SK-N-SH (cell line): ENCODE measurements around the gene NAPG. TPM values are rescaled to one million over a fixed set of nuclear protein-coding genes. Genes with fewer than 3 reads are reported as not detected.
"Not testable (repeated sequence)": the region's sequence is repeated elsewhere in the genome, so short reads cannot be mapped to it uniquely, and the experiment has no call there.

ENCODE experiments used
- CTCF ChIA-PET: fragments of 300-600, 350-600 bp; formaldehyde crosslinking; extraction: SDS; loops from one replicate; lab custom pipeline; 2021; lab: Yijun Ruan, JAX
- POLR2A ChIA-PET: fragments of 350-600 bp; sonication (Branson Sonifier 250); formaldehyde crosslinking; extraction: SDS; loops from one replicate; lab custom pipeline; 2020; ENCODE audit warnings: antibody characterized with exemption, inconsistent platforms; lab: Yijun Ruan, JAX
- DNase-seq: peaks from one replicate; pipeline ENCODE4 v3.0.0; 2012
- H2AFZ ChIP-seq: fragments of 200-600 bp; sonication (generic); 2 replicates; pipeline ENCODE4 v1.8.1; 2016; ENCODE audit warnings: antibody characterized with exemption, mild to moderate bottlenecking, low read depth
- H3F3A ChIP-seq: fragments of 200-600 bp; sonication (generic); replicated peaks from 2 replicates; pipeline ENCODE3; 2016; ENCODE audit warnings: antibody characterized with exemption, mild to moderate bottlenecking; ENCODE audit not compliant: insufficient read depth
- H3K27ac ChIP-seq, 2 experiments: fragments of 200-500 bp in 1 of 2; fragments of 200-600 bp in 1 of 2; sonication (Bioruptor generic) in 1 of 2; sonication (generic), shearing (Covaris generic) in 1 of 2; 2 replicates each; pipeline versions ENCODE4 v1.5.1 to v1.6.1; 2014 to 2016; ENCODE audit warnings: low read depth in 2 of 2, inconsistent platforms in 1 of 2, low read length in 1 of 2, mild to moderate bottlenecking in 1 of 2, mixed read lengths in 1 of 2
- H3K27me3 ChIP-seq: fragments of 200-600 bp; sonication (generic), shearing (Covaris generic); 2 replicates; pipeline ENCODE4 v1.6.1; 2016; ENCODE audit warnings: mixed run types; ENCODE audit not compliant: insufficient read depth
- H3K36me3 ChIP-seq, 2 experiments: fragments of 200-500 bp in 1 of 2; fragments of 200-600 bp in 1 of 2; sonication (Bioruptor generic) in 1 of 2; sonication (generic) in 1 of 2; replicated peaks in 1 of 2; 2 replicates each; pipeline versions ENCODE3 to v1.5.1; 2014 to 2016; ENCODE audit warnings: low read length in 1 of 2, mild to moderate bottlenecking in 1 of 2; ENCODE audit not compliant: insufficient read depth in 2 of 2, control insufficient read depth in 1 of 2
- H3K4me1 ChIP-seq, 2 experiments: fragments of 200-500 bp in 1 of 2; fragments of 200-600 bp in 1 of 2; sonication (Bioruptor generic) in 1 of 2; sonication (generic), shearing (Covaris generic) in 1 of 2; 2 replicates each; pipeline versions ENCODE4 v1.5.1 to v1.6.1; 2014 to 2016; ENCODE audit warnings: low read depth in 1 of 2, low read length in 1 of 2, mixed run types in 1 of 2; ENCODE audit not compliant: insufficient read depth in 2 of 2, control insufficient read depth in 1 of 2
- H3K4me2 ChIP-seq: fragments of 200-600 bp; sonication (generic), shearing (Covaris generic); 2 replicates; pipeline ENCODE4 v1.6.1; 2017; ENCODE audit warnings: mixed run types
- H3K4me3 ChIP-seq, 2 experiments: fragments of 200-500 bp in 1 of 2; fragments of 200-600 bp in 1 of 2; sonication (Bioruptor generic) in 1 of 2; sonication (generic), shearing (Covaris generic) in 1 of 2; 2 replicates each; pipeline versions ENCODE4 v1.5.1 to v1.8.1; 2014 to 2016; ENCODE audit warnings: low read depth in 2 of 2, inconsistent platforms in 1 of 2, low read length in 1 of 2, mild to moderate bottlenecking in 1 of 2, mixed read lengths in 1 of 2, moderate library complexity in 1 of 2
- H3K79me2 ChIP-seq: fragments of 200-600 bp; sonication (generic); 2 replicates; pipeline ENCODE4 v1.8.1; 2017; ENCODE audit warnings: mild to moderate bottlenecking; ENCODE audit not compliant: insufficient read depth
- H3K9ac ChIP-seq: fragments of 200-600 bp; sonication (generic); 2 replicates; pipeline ENCODE4 v1.6.1; 2017; ENCODE audit warnings: mixed run types
- H3K9me2 ChIP-seq: fragments of 200-600 bp; sonication (generic); 2 replicates; pipeline ENCODE4 v1.6.1; 2017; ENCODE audit warnings: mixed run types
- H3K9me3 ChIP-seq: fragments of 200-600 bp; sonication (generic); 2 replicates; pipeline ENCODE4 v1.6.1; 2017; ENCODE audit warnings: mixed run types, mild to moderate bottlenecking, moderate library complexity
- H4K20me1 ChIP-seq: fragments of 200-600 bp; sonication (generic); 2 replicates; pipeline ENCODE4 v1.6.1; 2017; ENCODE audit warnings: mild to moderate bottlenecking, mixed run types; ENCODE audit not compliant: insufficient read depth
- CHD2 ChIP-seq: fragments of 150-350 bp; IDR thresholded peaks from 2 replicates; pipeline ENCODE4 v1.6.1; 2018; ENCODE audit warnings: low read length; ENCODE audit not compliant: partially characterized antibody
- CTCF ChIP-seq: fragments of 200-600 bp; sonication (generic); IDR thresholded peaks from 2 replicates; pipeline ENCODE4 v1.6.1; 2017; ENCODE audit warnings: antibody characterized with exemption, mild to moderate bottlenecking, moderate library complexity
- FOXJ3 ChIP-seq: sonication (generic); formaldehyde crosslinking; IDR thresholded peaks from 2 replicates; pipeline ENCODE4 v1.5.1; 2020; ENCODE audit warnings: mild to moderate bottlenecking, missing genetic modification reagents
- GABPA ChIP-seq: IDR thresholded peaks from 2 replicates; pipeline ENCODE4 v1.4.0; 2012; ENCODE audit warnings: low read depth, mild to moderate bottlenecking
- JUND ChIP-seq: IDR thresholded peaks from 2 replicates; pipeline ENCODE4 v1.4.0; 2012
- POLR2AphosphoS5 ChIP-seq: IDR thresholded peaks from 2 replicates; pipeline ENCODE4 v1.6.1; 2012; ENCODE audit warnings: low read depth, low read length
- RFX5 ChIP-seq: IDR thresholded peaks from 2 replicates; pipeline ENCODE4 v1.6.1; 2012; ENCODE audit warnings: mild to moderate bottlenecking, improper control_type of control experiment, low read length
- TAF1 ChIP-seq: IDR thresholded peaks from 2 replicates; pipeline ENCODE4 v1.6.1; 2012; ENCODE audit warnings: low read depth, mild to moderate bottlenecking, low read length, moderate library complexity, borderline replicate concordance
- TEAD4 ChIP-seq: IDR thresholded peaks from 2 replicates; pipeline ENCODE4 v1.4.0; 2012; ENCODE audit warnings: mild to moderate bottlenecking, borderline replicate concordance; ENCODE audit not compliant: insufficient read depth
- YY1 ChIP-seq: IDR thresholded peaks from 2 replicates; pipeline ENCODE4 v1.4.0; 2012; ENCODE audit warnings: low read depth, mild to moderate bottlenecking
- WGBS: methylation state at CpG from one replicate; pipeline ENCODE4 v1.1.6; 2017; ENCODE audit warnings: low lambda C conversion rate; 5-methylcytosine and 5-hydroxymethylcytosine counted together
- polyA plus RNA-seq, 3 experiments: library from polyadenylated mRNA; depleted of rRNA; stranded (reverse); fragments of >200 nt; gene quantifications; 2 replicates each; pipeline ENCODE4 v1.2.3, GENCODE V29; 2012
- TF ChIP-seq, protein P1 (sequence below): IDR thresholded peaks from 2 replicates; pipeline ENCODE4 v1.4.0; 2012; ENCODE audit warnings: low read depth
- TF ChIP-seq, protein P2 (sequence below): fragments of 150-350 bp; IDR thresholded peaks from 2 replicates; pipeline ENCODE4 v1.6.1; 2016; ENCODE audit warnings: mild to moderate bottlenecking, low read depth, low read length

NAPG gene
- polyA plus RNA-seq, 1 of the 3 experiments (the other 2 are of a cell fraction): 9.2 TPM

DNA sequence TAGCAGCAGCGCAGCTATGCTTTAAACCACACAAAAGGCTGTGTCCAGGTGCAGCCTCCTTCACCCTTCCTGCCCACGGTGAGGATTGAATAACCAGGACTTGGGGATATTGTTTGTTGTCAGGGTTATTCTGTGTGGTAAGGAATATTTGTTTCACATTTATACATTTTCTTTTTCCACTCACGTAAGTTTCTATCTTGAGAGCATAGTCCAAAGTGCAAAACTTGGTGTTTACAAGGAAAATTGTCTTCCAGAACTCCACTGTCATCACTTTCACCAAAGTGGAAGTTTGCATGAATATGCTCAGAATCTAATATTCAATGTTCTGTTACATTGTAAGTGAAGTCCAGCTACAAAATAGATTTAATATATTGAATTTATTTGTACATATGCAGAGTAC, 26.4 kb downstream of the NAPG start:
- no peak for DNase-seq
- POLR2A ChIA-PET: no interaction called here
- no peak overlapping the region for H3K9ac ChIP-seq
- no peaks in the 10 kb centered on the region for H3K9me3 ChIP-seq
- H3K27ac ChIP-seq: no peak overlapping the region
- CTCF ChIA-PET: interaction anchor here (1.4 to 2.7 kb wide), 3 partner anchors 8 to 1720 kb away, joined by 3 to 21 read pairs (median 3); no protein-coding TSS in a partner anchor
- H3K36me3 ChIP-seq: peaks cover 79 to 97% of the 10 kb centered on the region in 2 experiments
- no peak overlapping the region for H3K4me2 ChIP-seq
- H3K4me1 ChIP-seq: no peaks in the 10 kb centered on the region
- H3K4me3 ChIP-seq: no peak overlapping the region
- no peak for TF ChIP-seq YY1
- no peak for TF ChIP-seq TEAD4
- TF ChIP-seq JUND: no peak
- TF ChIP-seq CTCF: no peak
- TF ChIP-seq, protein P1, sequence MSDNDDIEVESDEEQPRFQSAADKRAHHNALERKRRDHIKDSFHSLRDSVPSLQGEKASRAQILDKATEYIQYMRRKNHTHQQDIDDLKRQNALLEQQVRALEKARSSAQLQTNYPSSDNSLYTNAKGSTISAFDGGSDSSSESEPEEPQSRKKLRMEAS: no peak
- TF ChIP-seq, protein P2, sequence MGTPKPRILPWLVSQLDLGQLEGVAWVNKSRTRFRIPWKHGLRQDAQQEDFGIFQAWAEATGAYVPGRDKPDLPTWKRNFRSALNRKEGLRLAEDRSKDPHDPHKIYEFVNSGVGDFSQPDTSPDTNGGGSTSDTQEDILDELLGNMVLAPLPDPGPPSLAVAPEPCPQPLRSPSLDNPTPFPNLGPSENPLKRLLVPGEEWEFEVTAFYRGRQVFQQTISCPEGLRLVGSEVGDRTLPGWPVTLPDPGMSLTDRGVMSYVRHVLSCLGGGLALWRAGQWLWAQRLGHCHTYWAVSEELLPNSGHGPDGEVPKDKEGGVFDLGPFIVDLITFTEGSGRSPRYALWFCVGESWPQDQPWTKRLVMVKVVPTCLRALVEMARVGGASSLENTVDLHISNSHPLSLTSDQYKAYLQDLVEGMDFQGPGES: no peak
- TF ChIP-seq TAF1: no peak
- no peak for TF ChIP-seq FOXJ3
- TF ChIP-seq CHD2: no peak
- TF ChIP-seq RFX5: no peak
- no peak for TF ChIP-seq POLR2AphosphoS5
- TF ChIP-seq GABPA: no peak
- H3K79me2 ChIP-seq: no peaks in the 10 kb centered on the region
- no peaks in the 10 kb centered on the region for H3K9me2 ChIP-seq
- H4K20me1 ChIP-seq: no peaks in the 10 kb centered on the region
- no peaks in the 10 kb centered on the region for H3K27me3 ChIP-seq
- H2AFZ ChIP-seq: no peak overlapping the region
- H3F3A ChIP-seq: peaks cover 3% of the 10 kb centered on the region
- 100% methylated on average over 3 of the region's 3 CpGs for WGBS

DNA sequence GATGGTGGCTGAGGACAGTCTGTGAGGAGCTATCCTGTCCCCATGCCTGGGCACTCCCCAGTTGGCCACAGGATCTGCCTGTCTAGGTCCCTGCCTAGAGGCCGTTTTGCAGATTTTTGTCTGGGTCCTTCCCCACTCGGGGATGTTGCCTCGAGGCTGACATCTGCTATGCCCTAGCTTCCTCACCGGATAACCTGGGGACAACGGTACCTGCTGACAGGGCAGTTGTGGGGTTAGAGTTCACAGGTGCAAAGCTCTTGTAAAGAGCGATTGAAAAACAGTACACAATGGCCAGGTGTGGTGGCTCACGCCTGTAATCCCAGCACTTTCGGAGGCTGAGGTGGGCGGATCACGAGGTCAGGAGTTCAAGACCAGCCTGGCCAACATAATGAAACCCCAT, 30.4 kb downstream of the NAPG start:
- H3K27ac ChIP-seq, H3K9ac ChIP-seq, H3K9me2 ChIP-seq, H3K4me2 ChIP-seq, H3K27me3 ChIP-seq, H4K20me1 ChIP-seq, H3K9me3 ChIP-seq, H3K4me3 ChIP-seq, H3F3A ChIP-seq, POLR2A ChIA-PET, CTCF ChIA-PET, H2AFZ ChIP-seq, H3K79me2 ChIP-seq, H3K4me1 ChIP-seq, DNase-seq: not testable (repeated sequence)
- WGBS: 93% methylated on average over 10 of the region's 10 CpGs
- peaks cover 49 to 61% of the 10 kb centered on the region in 2 experiments for H3K36me3 ChIP-seq
